WTC11 (cell line): ENCODE results near the gene PLA1A. TPM values are rescaled to one million over a fixed set of nuclear protein-coding genes. Genes with fewer than 3 reads are reported as not detected.

ENCODE experiments used
- ATAC-seq: fragments of 200-7000 bp; cut with Tn5 transposase; 2 replicates; pipeline ENCODE4 v1.10.0; 2021; ENCODE audit warnings: mild to moderate bottlenecking, moderate library complexity
- CTCF ChIA-PET: fragments of 300-600 bp; sonication (Branson Sonifier 250); formaldehyde crosslinking; loops from one replicate; lab custom pipeline; 2021; ENCODE audit warnings: antibody characterized with exemption; lab: Charles Lee
- POLR2A ChIA-PET: fragments of 350-600 bp; sonication (Branson Sonifier 250); formaldehyde crosslinking; loops from one replicate; lab custom pipeline; 2021; ENCODE audit warnings: antibody characterized with exemption; lab: Charles Lee
- DNase-seq: peaks from one replicate; pipeline ENCODE4 v3.0.0; 2021; ENCODE audit warnings: low spot score
- H3K27ac Mint-ChIP-seq: 2 replicates; pipeline ENCODE4 v1.8.0; 2021; ENCODE audit warnings: mixed read lengths
- H3K27me3 Mint-ChIP-seq: 2 replicates; pipeline ENCODE4 v1.8.0; 2021; ENCODE audit warnings: low read depth, mild to moderate bottlenecking, moderate library complexity, mixed read lengths
- H3K36me3 Mint-ChIP-seq: 2 replicates; pipeline ENCODE4 v1.8.0; 2021; ENCODE audit warnings: mixed read lengths
- H3K4me1 Mint-ChIP-seq: 2 replicates; pipeline ENCODE4 v1.8.0; 2022; ENCODE audit warnings: mixed read lengths
- H3K4me3 Mint-ChIP-seq: 2 replicates; pipeline ENCODE4 v1.8.0; 2021; ENCODE audit warnings: mild to moderate bottlenecking, moderate library complexity, mixed read lengths
- H3K9me3 Mint-ChIP-seq: 2 replicates; pipeline ENCODE4 v1.8.0; 2021; ENCODE audit warnings: mixed read lengths
- CREB1 ChIP-seq: sonication (generic); formaldehyde crosslinking; IDR thresholded peaks from 2 replicates; pipeline ENCODE4 v1.8.0; 2023; ENCODE audit warnings: mild to moderate bottlenecking, missing genetic modification reagents
- E2F4 ChIP-seq: sonication (generic); formaldehyde crosslinking; IDR thresholded peaks from 2 replicates; pipeline ENCODE4 v1.8.1; 2022; ENCODE audit warnings: low read depth, mild to moderate bottlenecking, moderate library complexity, missing genetic modification reagents, borderline replicate concordance
- JUN ChIP-seq: sonication (generic); formaldehyde crosslinking; IDR thresholded peaks from 2 replicates; pipeline ENCODE4 v1.8.0; 2023; ENCODE audit warnings: mild to moderate bottlenecking, missing genetic modification reagents
- KAT7 ChIP-seq: sonication (generic); formaldehyde crosslinking; IDR thresholded peaks from 2 replicates; pipeline ENCODE4 v1.8.1; 2023; ENCODE audit warnings: missing genetic modification reagents, mild to moderate bottlenecking, borderline replicate concordance
- MAX ChIP-seq: sonication (generic); formaldehyde crosslinking; IDR thresholded peaks from 2 replicates; pipeline ENCODE4 v1.8.0; 2022; ENCODE audit warnings: mild to moderate bottlenecking, missing genetic modification reagents
- NFYB ChIP-seq: sonication (generic); formaldehyde crosslinking; conservative IDR thresholded peaks from 2 replicates; pipeline ENCODE4 v1.8.0; 2022; ENCODE audit warnings: low read depth, missing genetic modification reagents
- NR3C1 ChIP-seq: sonication (generic); formaldehyde crosslinking; conservative IDR thresholded peaks from 2 replicates; pipeline ENCODE4 v1.8.1; 2023; ENCODE audit warnings: low read depth, mild to moderate bottlenecking, missing genetic modification reagents
- PRRX2 ChIP-seq: fragments of 250-450 bp; sonication (Bioruptor Pico); IDR thresholded peaks from 2 replicates; pipeline ENCODE4 v1.8.0; 2021; ENCODE audit warnings: mild to moderate bottlenecking
- RORB ChIP-seq: fragments of 250-450 bp; sonication (Bioruptor Pico); IDR thresholded peaks from 2 replicates; pipeline ENCODE4 v1.9.0; 2021; ENCODE audit warnings: mild to moderate bottlenecking
- SOX15 ChIP-seq: fragments of 250-450 bp; sonication (Bioruptor Pico); IDR thresholded peaks from 2 replicates; pipeline ENCODE4 v1.9.0; 2021; ENCODE audit warnings: mild to moderate bottlenecking
- TEAD1 ChIP-seq: sonication (generic); formaldehyde crosslinking; IDR thresholded peaks from 2 replicates; pipeline ENCODE4 v1.8.0; 2022; ENCODE audit warnings: mild to moderate bottlenecking, missing genetic modification reagents
- USF2 ChIP-seq: sonication (generic); formaldehyde crosslinking; IDR thresholded peaks from 2 replicates; pipeline ENCODE4 v1.8.1; 2023; ENCODE audit warnings: mild to moderate bottlenecking, missing genetic modification reagents, moderate library complexity
- ZNF219 ChIP-seq: sonication (generic); formaldehyde crosslinking; IDR thresholded peaks from 2 replicates; pipeline ENCODE4 v1.8.0; 2023; ENCODE audit warnings: missing genetic modification reagents, mild to moderate bottlenecking, borderline replicate concordance
- total RNA-seq: library from RNA; stranded (reverse); gene quantifications from 3 replicates; pipeline ENCODE4 v1.2.3, GENCODE V29; 2021
- TF ChIP-seq, protein P1 (sequence below): sonication (generic); formaldehyde crosslinking; IDR thresholded peaks from 2 replicates; pipeline ENCODE4 v1.8.0; 2022; ENCODE audit warnings: mild to moderate bottlenecking, missing genetic modification reagents
- TF ChIP-seq, protein P2 (sequence below): sonication (generic); formaldehyde crosslinking; IDR thresholded peaks from 2 replicates; pipeline ENCODE4 v1.8.1; 2023; ENCODE audit warnings: mild to moderate bottlenecking, missing genetic modification reagents, borderline replicate concordance
- TF ChIP-seq, protein P3 (sequence below): sonication (generic); formaldehyde crosslinking; IDR thresholded peaks from 2 replicates; pipeline ENCODE4 v1.8.1; 2022; ENCODE audit warnings: mild to moderate bottlenecking, missing genetic modification reagents, moderate library complexity, borderline replicate concordance
- TF ChIP-seq, protein P4 (sequence below): sonication (generic); formaldehyde crosslinking; IDR thresholded peaks from 2 replicates; pipeline ENCODE4 v1.8.0; 2023; ENCODE audit warnings: missing genetic modification reagents, mild to moderate bottlenecking, borderline replicate concordance

The PLA1A gene
- total RNA-seq, 1 experiment from 2014 or later, result not detected

GRCh38 chr3:119569156-119569555, 28.5 kb upstream of the PLA1A start:
- no peaks in the 10 kb centered on the region for H3K4me1 Mint-ChIP-seq
- ATAC-seq, result no peak
- POLR2A ChIA-PET, result interaction anchor here (0.6 kb wide), 1 partner anchor 70 kb away, joined by 3 read pairs; no protein-coding TSS in a partner anchor

More at GRCh38 chr3:119569156-119569555, 28.5 kb upstream of the PLA1A start:
- Mint-ChIP-seq H3K27ac (no peak overlapping the region), H3K4me3 (no peak overlapping the region), H3K9me3 (peaks cover 5% of the 10 kb centered on the region; the same call in 1 of the 2 replicates), H3K36me3 (no peaks in the 10 kb centered on the region), H3K27me3 (peaks cover 6% of the 10 kb centered on the region)
- DNase-seq, result no peak
- CTCF ChIA-PET, result interaction anchor here (0.6 kb wide), 1 partner anchor 174 kb away, joined by 3 read pairs; no protein-coding TSS in a partner anchor
- TF ChIP-seq TEAD1, result no peak
- no peak for TF ChIP-seq SOX15 (CRISPR knock-in tag)
- no peak for TF ChIP-seq JUN
- no peak for TF ChIP-seq NR3C1 (CRISPR knock-in tag)
- no peak for TF ChIP-seq ZNF219 (CRISPR knock-in tag)
- no peak for TF ChIP-seq PRRX2 (CRISPR knock-in tag)
- TF ChIP-seq MAX, result no peak
- no peak for TF ChIP-seq E2F4 (CRISPR knock-in tag)
- TF ChIP-seq CREB1 (CRISPR knock-in tag), result no peak
- TF ChIP-seq USF2 (CRISPR knock-in tag), result no peak
- TF ChIP-seq, protein P1, sequence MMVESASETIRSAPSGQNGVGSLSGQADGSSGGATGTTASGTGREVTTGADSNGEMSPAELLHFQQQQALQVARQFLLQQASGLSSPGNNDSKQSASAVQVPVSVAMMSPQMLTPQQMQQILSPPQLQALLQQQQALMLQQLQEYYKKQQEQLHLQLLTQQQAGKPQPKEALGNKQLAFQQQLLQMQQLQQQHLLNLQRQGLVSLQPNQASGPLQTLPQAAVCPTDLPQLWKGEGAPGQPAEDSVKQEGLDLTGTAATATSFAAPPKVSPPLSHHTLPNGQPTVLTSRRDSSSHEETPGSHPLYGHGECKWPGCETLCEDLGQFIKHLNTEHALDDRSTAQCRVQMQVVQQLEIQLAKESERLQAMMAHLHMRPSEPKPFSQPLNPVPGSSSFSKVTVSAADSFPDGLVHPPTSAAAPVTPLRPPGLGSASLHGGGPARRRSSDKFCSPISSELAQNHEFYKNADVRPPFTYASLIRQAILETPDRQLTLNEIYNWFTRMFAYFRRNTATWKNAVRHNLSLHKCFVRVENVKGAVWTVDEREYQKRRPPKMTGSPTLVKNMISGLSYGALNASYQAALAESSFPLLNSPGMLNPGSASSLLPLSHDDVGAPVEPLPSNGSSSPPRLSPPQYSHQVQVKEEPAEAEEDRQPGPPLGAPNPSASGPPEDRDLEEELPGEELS (CRISPR knock-in tag), result no peak
- no peak for TF ChIP-seq RORB (CRISPR knock-in tag)
- TF ChIP-seq NFYB (CRISPR knock-in tag), result no peak
- TF ChIP-seq, protein P2, sequence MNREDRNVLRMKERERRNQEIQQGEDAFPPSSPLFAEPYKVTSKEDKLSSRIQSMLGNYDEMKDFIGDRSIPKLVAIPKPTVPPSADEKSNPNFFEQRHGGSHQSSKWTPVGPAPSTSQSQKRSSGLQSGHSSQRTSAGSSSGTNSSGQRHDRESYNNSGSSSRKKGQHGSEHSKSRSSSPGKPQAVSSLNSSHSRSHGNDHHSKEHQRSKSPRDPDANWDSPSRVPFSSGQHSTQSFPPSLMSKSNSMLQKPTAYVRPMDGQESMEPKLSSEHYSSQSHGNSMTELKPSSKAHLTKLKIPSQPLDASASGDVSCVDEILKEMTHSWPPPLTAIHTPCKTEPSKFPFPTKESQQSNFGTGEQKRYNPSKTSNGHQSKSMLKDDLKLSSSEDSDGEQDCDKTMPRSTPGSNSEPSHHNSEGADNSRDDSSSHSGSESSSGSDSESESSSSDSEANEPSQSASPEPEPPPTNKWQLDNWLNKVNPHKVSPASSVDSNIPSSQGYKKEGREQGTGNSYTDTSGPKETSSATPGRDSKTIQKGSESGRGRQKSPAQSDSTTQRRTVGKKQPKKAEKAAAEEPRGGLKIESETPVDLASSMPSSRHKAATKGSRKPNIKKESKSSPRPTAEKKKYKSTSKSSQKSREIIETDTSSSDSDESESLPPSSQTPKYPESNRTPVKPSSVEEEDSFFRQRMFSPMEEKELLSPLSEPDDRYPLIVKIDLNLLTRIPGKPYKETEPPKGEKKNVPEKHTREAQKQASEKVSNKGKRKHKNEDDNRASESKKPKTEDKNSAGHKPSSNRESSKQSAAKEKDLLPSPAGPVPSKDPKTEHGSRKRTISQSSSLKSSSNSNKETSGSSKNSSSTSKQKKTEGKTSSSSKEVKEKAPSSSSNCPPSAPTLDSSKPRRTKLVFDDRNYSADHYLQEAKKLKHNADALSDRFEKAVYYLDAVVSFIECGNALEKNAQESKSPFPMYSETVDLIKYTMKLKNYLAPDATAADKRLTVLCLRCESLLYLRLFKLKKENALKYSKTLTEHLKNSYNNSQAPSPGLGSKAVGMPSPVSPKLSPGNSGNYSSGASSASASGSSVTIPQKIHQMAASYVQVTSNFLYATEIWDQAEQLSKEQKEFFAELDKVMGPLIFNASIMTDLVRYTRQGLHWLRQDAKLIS (CRISPR knock-in tag), result no peak
- TF ChIP-seq KAT7 (CRISPR knock-in tag), result no peak
- TF ChIP-seq, protein P3, sequence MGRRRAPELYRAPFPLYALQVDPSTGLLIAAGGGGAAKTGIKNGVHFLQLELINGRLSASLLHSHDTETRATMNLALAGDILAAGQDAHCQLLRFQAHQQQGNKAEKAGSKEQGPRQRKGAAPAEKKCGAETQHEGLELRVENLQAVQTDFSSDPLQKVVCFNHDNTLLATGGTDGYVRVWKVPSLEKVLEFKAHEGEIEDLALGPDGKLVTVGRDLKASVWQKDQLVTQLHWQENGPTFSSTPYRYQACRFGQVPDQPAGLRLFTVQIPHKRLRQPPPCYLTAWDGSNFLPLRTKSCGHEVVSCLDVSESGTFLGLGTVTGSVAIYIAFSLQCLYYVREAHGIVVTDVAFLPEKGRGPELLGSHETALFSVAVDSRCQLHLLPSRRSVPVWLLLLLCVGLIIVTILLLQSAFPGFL (CRISPR knock-in tag), result no peak
- TF ChIP-seq, protein P4, sequence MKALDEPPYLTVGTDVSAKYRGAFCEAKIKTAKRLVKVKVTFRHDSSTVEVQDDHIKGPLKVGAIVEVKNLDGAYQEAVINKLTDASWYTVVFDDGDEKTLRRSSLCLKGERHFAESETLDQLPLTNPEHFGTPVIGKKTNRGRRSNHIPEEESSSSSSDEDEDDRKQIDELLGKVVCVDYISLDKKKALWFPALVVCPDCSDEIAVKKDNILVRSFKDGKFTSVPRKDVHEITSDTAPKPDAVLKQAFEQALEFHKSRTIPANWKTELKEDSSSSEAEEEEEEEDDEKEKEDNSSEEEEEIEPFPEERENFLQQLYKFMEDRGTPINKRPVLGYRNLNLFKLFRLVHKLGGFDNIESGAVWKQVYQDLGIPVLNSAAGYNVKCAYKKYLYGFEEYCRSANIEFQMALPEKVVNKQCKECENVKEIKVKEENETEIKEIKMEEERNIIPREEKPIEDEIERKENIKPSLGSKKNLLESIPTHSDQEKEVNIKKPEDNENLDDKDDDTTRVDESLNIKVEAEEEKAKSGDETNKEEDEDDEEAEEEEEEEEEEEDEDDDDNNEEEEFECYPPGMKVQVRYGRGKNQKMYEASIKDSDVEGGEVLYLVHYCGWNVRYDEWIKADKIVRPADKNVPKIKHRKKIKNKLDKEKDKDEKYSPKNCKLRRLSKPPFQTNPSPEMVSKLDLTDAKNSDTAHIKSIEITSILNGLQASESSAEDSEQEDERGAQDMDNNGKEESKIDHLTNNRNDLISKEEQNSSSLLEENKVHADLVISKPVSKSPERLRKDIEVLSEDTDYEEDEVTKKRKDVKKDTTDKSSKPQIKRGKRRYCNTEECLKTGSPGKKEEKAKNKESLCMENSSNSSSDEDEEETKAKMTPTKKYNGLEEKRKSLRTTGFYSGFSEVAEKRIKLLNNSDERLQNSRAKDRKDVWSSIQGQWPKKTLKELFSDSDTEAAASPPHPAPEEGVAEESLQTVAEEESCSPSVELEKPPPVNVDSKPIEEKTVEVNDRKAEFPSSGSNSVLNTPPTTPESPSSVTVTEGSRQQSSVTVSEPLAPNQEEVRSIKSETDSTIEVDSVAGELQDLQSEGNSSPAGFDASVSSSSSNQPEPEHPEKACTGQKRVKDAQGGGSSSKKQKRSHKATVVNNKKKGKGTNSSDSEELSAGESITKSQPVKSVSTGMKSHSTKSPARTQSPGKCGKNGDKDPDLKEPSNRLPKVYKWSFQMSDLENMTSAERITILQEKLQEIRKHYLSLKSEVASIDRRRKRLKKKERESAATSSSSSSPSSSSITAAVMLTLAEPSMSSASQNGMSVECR (CRISPR knock-in tag), result no peak
